HepG2 (cell line): ENCODE results near the gene PHACTR3.

Experiments used
- MYC ChIP-seq: sonication (generic); formaldehyde crosslinking; IDR thresholded peaks from 2 replicates; pipeline ENCODE4 v1.9.0; 2021; ENCODE audit warnings: missing genetic modification reagents, borderline replicate concordance
- TAF1 ChIP-seq: sonication (generic); formaldehyde crosslinking; IDR thresholded peaks from 2 replicates; pipeline ENCODE4 v1.4.0; 2020; ENCODE audit warnings: missing genetic modification reagents

DNA sequence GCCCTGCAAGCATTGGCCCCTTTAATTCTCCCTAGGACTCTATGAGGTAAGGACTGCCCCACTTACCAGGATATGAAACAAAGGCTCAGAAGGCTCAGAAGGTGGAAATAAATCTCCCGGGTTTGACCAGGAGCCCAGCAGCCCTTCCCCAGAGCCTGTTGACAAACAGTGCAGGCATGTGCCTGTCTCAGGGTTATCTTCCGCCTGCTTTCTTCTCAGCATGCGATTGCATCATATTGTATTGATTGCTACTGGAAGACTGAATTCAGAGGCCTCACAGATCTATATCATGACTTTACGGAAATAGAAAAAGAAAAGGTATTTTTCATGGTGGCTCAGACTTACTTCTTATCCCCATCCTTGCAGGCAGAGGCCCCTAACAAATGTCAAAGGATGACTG is 92.7 kb downstream of the PHACTR3 start:
- no peak for TF ChIP-seq MYC (CRISPR knock-in tag)
- TF ChIP-seq TAF1 (CRISPR knock-in tag) = no peak
